Measurements from ENCODE around the gene PYGB.

The PYGB gene

GRCh38 chr20:25209911-25210310 is 38.0 kb upstream of the PYGB start:
- no peaks in the 10 kb centered on the region for H3K9me3 ChIP-seq (ENCODE audit: control insufficient read depth, insufficient read depth, low read depth, low read length)
- ChIA-PET POLR2A (no interaction called here), CTCF (no interaction called here)
- no peak overlapping the region for H3K27ac ChIP-seq (ENCODE audit: extremely low read depth, low read depth, low read length)
- H3K36me3 ChIP-seq (ENCODE audit: control insufficient read depth in 2 of 2, insufficient read depth in 1 of 2, low read length in 2 of 2), result peaks cover 9 to 54% of the 10 kb centered on the region in 2 experiments; a peak in 2 of 3 replicates
- H3K4me3 ChIP-seq (ENCODE audit: low read depth, low read length), result no peak overlapping the region
- no peak for TF ChIP-seq ZBTB21 (tag by site-specific recombination; IDR thresholded peaks at IDR 0.05)
- no peak for TF ChIP-seq ZNF350 (tag by site-specific recombination; IDR thresholded peaks at IDR 0.05)
- no peak for TF ChIP-seq ZFP41 (tag by site-specific recombination; IDR thresholded peaks at IDR 0.05; ENCODE audit: borderline replicate concordance)
- no peak for TF ChIP-seq ZNF274 (IDR thresholded peaks at IDR 0.05; ENCODE audit: low read length)
- TF ChIP-seq ZNF274 (tag by site-specific recombination; IDR thresholded peaks at IDR 0.05; ENCODE audit: borderline replicate concordance), result no peak
- TF ChIP-seq ZBTB1 (tag by site-specific recombination; IDR thresholded peaks at IDR 0.05), result no peak
- no peak for TF ChIP-seq ZNF558 (tag by site-specific recombination; IDR thresholded peaks at IDR 0.05)
- no peaks in the 10 kb centered on the region for H3K4me1 ChIP-seq (ENCODE audit: control insufficient read depth, insufficient read depth, low read length)

GRCh38 chr20:25211273-25211672 is 36.6 kb upstream of the PYGB start:
- H3K4me3 ChIP-seq (ENCODE audit: low read depth, low read length), result no peak overlapping the region
- CTCF ChIA-PET, result interaction anchor here (0.6 to 1.2 kb wide), 2 partner anchors 20 to 442 kb away, joined by 4 to 6 read pairs; no protein-coding TSS in a partner anchor
- peaks cover 9 to 68% of the 10 kb centered on the region in 2 experiments; a peak in 2 of 3 replicates for H3K36me3 ChIP-seq (ENCODE audit: control insufficient read depth in 2 of 2, insufficient read depth in 1 of 2, low read length in 2 of 2)
- H3K4me1 ChIP-seq (ENCODE audit: control insufficient read depth, insufficient read depth, low read length), result no peaks in the 10 kb centered on the region
- no peaks in the 10 kb centered on the region for H3K9me3 ChIP-seq (ENCODE audit: control insufficient read depth, insufficient read depth, low read depth, low read length)
- no peak overlapping the region for H3K27ac ChIP-seq (ENCODE audit: extremely low read depth, low read depth, low read length)
- POLR2A ChIA-PET, result no interaction called here
- TF ChIP-seq ZFP37 (tag by site-specific recombination; IDR thresholded peaks at IDR 0.05) (no peak), ZNF600 (tag by site-specific recombination; IDR thresholded peaks at IDR 0.05) (no peak), HOXD13 (CRISPR knock-in tag; IDR thresholded peaks at IDR 0.05; ENCODE audit: borderline replicate concordance) (no peak), BCL6B (tag by site-specific recombination; IDR thresholded peaks at IDR 0.05) (no peak), BCL11A (tag by site-specific recombination; IDR thresholded peaks at IDR 0.05; ENCODE audit: low read depth) (no peak), ZNF19 (tag by site-specific recombination; IDR thresholded peaks at IDR 0.05; ENCODE audit: low read depth) (no peak)

GRCh38 chr20:25212242-25212641 is 35.6 kb upstream of the PYGB start:
- CTCF ChIA-PET, result interaction anchor here (1.1 kb wide), 1 partner anchor 10 kb away, joined by 3 read pairs; no protein-coding TSS in a partner anchor
- peaks cover 9 to 72% of the 10 kb centered on the region in 2 experiments; a peak in 2 of 3 replicates for H3K36me3 ChIP-seq (ENCODE audit: control insufficient read depth in 2 of 2, insufficient read depth in 1 of 2, low read length in 2 of 2)
- H3K4me1 ChIP-seq (ENCODE audit: control insufficient read depth, insufficient read depth, low read length), result no peaks in the 10 kb centered on the region
- no peak overlapping the region for H3K27ac ChIP-seq (ENCODE audit: extremely low read depth, low read depth, low read length)
- H3K4me3 ChIP-seq (ENCODE audit: low read depth, low read length), result no peak overlapping the region
- POLR2A ChIA-PET, result no interaction called here
- no peak for TF ChIP-seq ZNF660 (tag by site-specific recombination; IDR thresholded peaks at IDR 0.05)
- TF ChIP-seq GLI4 (tag by site-specific recombination; IDR thresholded peaks at IDR 0.05), result no peak
- no peak for TF ChIP-seq HOXD13 (CRISPR knock-in tag; IDR thresholded peaks at IDR 0.05; ENCODE audit: borderline replicate concordance)
- TF ChIP-seq ZNF302 (tag by site-specific recombination; IDR thresholded peaks at IDR 0.05; ENCODE audit: low read depth), result no peak
- no peak for TF ChIP-seq ZBTB21 (tag by site-specific recombination; IDR thresholded peaks at IDR 0.05)
- TF ChIP-seq ZNF133 (tag by site-specific recombination; IDR thresholded peaks at IDR 0.05), result no peak
- no peak for TF ChIP-seq SP3 (tag by site-specific recombination; IDR thresholded peaks at IDR 0.05)
- no peak for TF ChIP-seq PRDM1 (tag by site-specific recombination; IDR thresholded peaks at IDR 0.05)
- TF ChIP-seq ZNF404 (tag by site-specific recombination; IDR thresholded peaks at IDR 0.05), result no peak
- no peak for TF ChIP-seq EGR2 (tag by site-specific recombination; IDR thresholded peaks at IDR 0.05; ENCODE audit: low read depth)
- no peak for TF ChIP-seq ZNF157 (tag by site-specific recombination; IDR thresholded peaks at IDR 0.05)
- no peak for TF ChIP-seq ZNF549 (tag by site-specific recombination; IDR thresholded peaks at IDR 0.05)
- TF ChIP-seq ZNF473 (tag by site-specific recombination; IDR thresholded peaks at IDR 0.05), result no peak
- no peak for TF ChIP-seq ZFHX2 (tag by site-specific recombination; conservative IDR thresholded peaks at IDR 0.05)
- no peaks in the 10 kb centered on the region for H3K9me3 ChIP-seq (ENCODE audit: control insufficient read depth, insufficient read depth, low read depth, low read length)
